ENCODE data around the gene QPRT.
"Not testable (repeated sequence)": the region's sequence is repeated elsewhere in the genome, so short reads cannot be mapped to it uniquely, and the experiment has no call there.

Gene QPRT

GRCh38 chr16:29712809-29713208, 33.8 kb downstream of the QPRT start:
- H3K4me3 ChIP-seq (ENCODE audit: low read depth in 1 of 2, low read length in 2 of 2) = no peak overlapping the region
- no peaks in the 10 kb centered on the region for H3K9me3 ChIP-seq (ENCODE audit: control insufficient read depth in 1 of 2, low read length in 2 of 2)
- no peaks in the 10 kb centered on the region for H3K27me3 ChIP-seq (ENCODE audit: control insufficient read depth in 1 of 2, insufficient read depth in 2 of 2, low read length in 2 of 2)
- H3K36me3 ChIP-seq (ENCODE audit: control insufficient read depth in 1 of 2, insufficient read depth in 2 of 2, low read length in 2 of 2) = no peaks in the 10 kb centered on the region
- no peak overlapping the region for H3K27ac ChIP-seq (ENCODE audit: low read depth, low read length)
- peaks cover 0 to 3% of the 10 kb centered on the region in 2 donors for H3K4me1 ChIP-seq (ENCODE audit: control insufficient read depth in 1 of 2, insufficient read depth in 2 of 2, low read length in 2 of 2)
- no peak overlapping the region for H3K9ac ChIP-seq (ENCODE audit: low read depth in 1 of 2, low read length in 2 of 2)

DNA sequence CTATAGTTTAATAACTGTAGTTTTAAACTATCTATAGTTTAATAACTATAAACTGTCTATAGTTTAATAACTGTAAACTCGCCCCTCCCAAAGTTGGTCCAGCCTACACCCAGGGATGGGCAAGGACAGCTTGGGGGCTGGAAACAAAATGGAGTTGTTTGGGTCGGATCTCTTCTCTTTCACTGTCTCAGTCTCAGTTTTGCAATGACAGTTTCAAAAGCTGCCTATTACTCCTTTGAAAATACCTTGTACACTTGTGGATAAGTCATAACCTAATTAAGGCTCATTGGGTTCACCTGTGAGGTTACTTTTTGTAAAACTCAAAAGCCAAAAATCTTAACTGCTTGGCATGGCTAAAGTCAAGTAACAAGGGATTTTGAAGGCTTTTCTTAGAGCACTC, 35.4 kb downstream of the QPRT start:
- no peak overlapping the region for H3K27ac ChIP-seq (ENCODE audit: low read depth, low read length)
- H3K4me3 ChIP-seq (ENCODE audit: low read depth in 1 of 2, low read length in 2 of 2) = no peak overlapping the region
- peaks cover 0 to 3% of the 10 kb centered on the region in 2 donors for H3K4me1 ChIP-seq (ENCODE audit: control insufficient read depth in 1 of 2, insufficient read depth in 2 of 2, low read length in 2 of 2)
- H3K36me3 ChIP-seq (ENCODE audit: control insufficient read depth in 1 of 2, insufficient read depth in 2 of 2, low read length in 2 of 2) = no peaks in the 10 kb centered on the region
- H3K9me3 ChIP-seq (ENCODE audit: control insufficient read depth in 1 of 2, low read length in 2 of 2) = no peaks in the 10 kb centered on the region
- H3K9ac ChIP-seq (ENCODE audit: low read depth in 1 of 2, low read length in 2 of 2) = no peak overlapping the region
- H3K27me3 ChIP-seq (ENCODE audit: control insufficient read depth in 1 of 2, insufficient read depth in 2 of 2, low read length in 2 of 2) = no peaks in the 10 kb centered on the region

DNA sequence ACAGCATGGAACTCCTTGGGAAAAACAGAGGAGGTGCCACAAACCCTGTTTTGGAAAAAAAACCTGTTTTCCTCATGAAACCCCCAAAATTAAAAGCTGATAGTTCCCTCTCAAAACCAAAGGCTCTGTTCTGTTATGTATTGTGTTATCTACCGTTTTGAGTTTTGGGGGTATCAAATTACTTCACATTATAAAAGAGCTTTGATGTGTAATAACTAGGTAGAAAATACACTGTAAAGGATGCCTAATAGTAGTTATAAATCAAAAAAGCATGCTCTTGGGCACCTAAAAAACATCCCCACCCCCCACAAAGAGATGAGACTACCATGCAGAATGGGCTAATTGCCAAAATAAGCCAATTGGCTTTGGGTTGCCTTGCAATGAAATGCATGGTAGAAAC, 36.0 kb downstream of the QPRT start:
- Histone ChIP-seq H3K4me3 (ENCODE audit: low read depth in 1 of 2, low read length in 2 of 2) (no peak overlapping the region), H3K27me3 (ENCODE audit: control insufficient read depth in 1 of 2, insufficient read depth in 2 of 2, low read length in 2 of 2) (no peaks in the 10 kb centered on the region), H3K9ac (ENCODE audit: low read depth in 1 of 2, low read length in 2 of 2) (no peak overlapping the region), H3K27ac (ENCODE audit: low read depth, low read length) (no peak overlapping the region), H3K36me3 (ENCODE audit: control insufficient read depth in 1 of 2, insufficient read depth in 2 of 2, low read length in 2 of 2) (no peaks in the 10 kb centered on the region), H3K4me1 (ENCODE audit: control insufficient read depth in 1 of 2, insufficient read depth in 2 of 2, low read length in 2 of 2) (peaks cover 0 to 3% of the 10 kb centered on the region in 2 donors), H3K9me3 (ENCODE audit: control insufficient read depth in 1 of 2, low read length in 2 of 2) (no peaks in the 10 kb centered on the region)

DNA sequence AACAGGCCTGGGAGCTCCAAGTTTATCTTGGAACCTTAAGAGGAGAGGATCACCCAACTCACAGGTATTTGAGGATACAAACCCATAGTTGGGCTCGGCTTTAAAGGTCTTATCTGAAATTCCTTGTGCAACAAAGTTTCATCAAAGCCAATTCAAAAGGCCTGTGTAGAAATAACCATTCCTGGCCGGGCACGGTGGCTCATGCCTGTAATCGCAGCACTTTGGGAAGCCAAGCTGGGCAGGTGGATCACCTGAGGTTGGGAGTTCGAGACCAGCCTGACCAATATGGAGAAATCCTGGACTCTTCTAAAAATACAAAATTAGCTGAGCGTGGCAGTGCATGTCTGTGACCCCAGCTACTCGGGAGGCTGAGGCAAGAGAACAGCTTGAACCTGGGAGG, 38.1 kb downstream of the QPRT start:
- no peaks in the 10 kb centered on the region for H3K4me1 ChIP-seq (ENCODE audit: control insufficient read depth in 1 of 2, insufficient read depth in 2 of 2, low read length in 2 of 2)
- no peaks in the 10 kb centered on the region for H3K9me3 ChIP-seq (ENCODE audit: control insufficient read depth in 1 of 2, low read length in 2 of 2)
- H3K4me3 ChIP-seq (ENCODE audit: low read depth in 1 of 2, low read length in 2 of 2) = no peak overlapping the region
- no peaks in the 10 kb centered on the region for H3K27me3 ChIP-seq (ENCODE audit: control insufficient read depth in 1 of 2, insufficient read depth in 2 of 2, low read length in 2 of 2)
- no peak overlapping the region for H3K9ac ChIP-seq (ENCODE audit: low read depth in 1 of 2, low read length in 2 of 2)
- H3K27ac ChIP-seq (ENCODE audit: low read depth, low read length) = no peak overlapping the region
- H3K36me3 ChIP-seq (ENCODE audit: control insufficient read depth in 1 of 2, insufficient read depth in 2 of 2, low read length in 2 of 2) = no peaks in the 10 kb centered on the region

GRCh38 chr16:29719063-29719462, 40.1 kb downstream of the QPRT start:
- Histone ChIP-seq H3K9ac (ENCODE audit: low read depth in 1 of 2, low read length in 2 of 2) (no peak overlapping the region), H3K27ac (ENCODE audit: low read depth, low read length) (no peak overlapping the region), H3K4me3 (ENCODE audit: low read depth in 1 of 2, low read length in 2 of 2) (no peak overlapping the region), H3K4me1 (ENCODE audit: control insufficient read depth in 1 of 2, insufficient read depth in 2 of 2, low read length in 2 of 2) (no peaks in the 10 kb centered on the region), H3K36me3 (ENCODE audit: control insufficient read depth in 1 of 2, insufficient read depth in 2 of 2, low read length in 2 of 2) (no peaks in the 10 kb centered on the region), H3K27me3 (ENCODE audit: control insufficient read depth in 1 of 2, insufficient read depth in 2 of 2, low read length in 2 of 2) (no peaks in the 10 kb centered on the region), H3K9me3 (ENCODE audit: control insufficient read depth in 1 of 2, low read length in 2 of 2) (no peaks in the 10 kb centered on the region)

DNA sequence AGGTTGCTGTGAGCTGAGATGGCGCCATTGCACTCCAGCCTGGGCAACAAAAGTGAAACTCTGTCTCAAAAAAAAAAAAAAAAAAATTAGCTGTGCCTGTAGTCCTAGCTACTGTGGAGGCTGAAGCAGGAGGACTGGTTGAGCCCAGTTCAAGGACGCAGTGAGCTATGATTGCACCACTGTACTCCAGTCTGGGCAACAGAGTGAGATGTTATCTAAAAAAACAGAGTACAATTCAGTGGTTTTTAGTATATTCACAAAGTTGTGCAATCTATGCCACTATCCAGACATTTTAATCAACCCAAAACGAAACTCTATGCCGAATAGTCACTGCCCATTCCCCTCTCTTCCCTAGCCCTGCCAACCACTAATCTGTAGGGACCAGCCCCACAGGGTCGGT, 41.7 kb downstream of the QPRT start:
- Histone ChIP-seq H3K36me3 (ENCODE audit: control insufficient read depth in 1 of 2, insufficient read depth in 2 of 2, low read length in 2 of 2) (no peaks in the 10 kb centered on the region), H3K27ac (ENCODE audit: low read depth, low read length) (no peak overlapping the region), H3K9ac (ENCODE audit: low read depth in 1 of 2, low read length in 2 of 2) (no peak overlapping the region), H3K4me3 (ENCODE audit: low read depth in 1 of 2, low read length in 2 of 2) (no peak overlapping the region), H3K4me1 (ENCODE audit: control insufficient read depth in 1 of 2, insufficient read depth in 2 of 2, low read length in 2 of 2) (no peaks in the 10 kb centered on the region), H3K9me3 (ENCODE audit: control insufficient read depth in 1 of 2, low read length in 2 of 2) (no peaks in the 10 kb centered on the region), H3K27me3 (ENCODE audit: control insufficient read depth in 1 of 2, insufficient read depth in 2 of 2, low read length in 2 of 2) (no peaks in the 10 kb centered on the region)

DNA sequence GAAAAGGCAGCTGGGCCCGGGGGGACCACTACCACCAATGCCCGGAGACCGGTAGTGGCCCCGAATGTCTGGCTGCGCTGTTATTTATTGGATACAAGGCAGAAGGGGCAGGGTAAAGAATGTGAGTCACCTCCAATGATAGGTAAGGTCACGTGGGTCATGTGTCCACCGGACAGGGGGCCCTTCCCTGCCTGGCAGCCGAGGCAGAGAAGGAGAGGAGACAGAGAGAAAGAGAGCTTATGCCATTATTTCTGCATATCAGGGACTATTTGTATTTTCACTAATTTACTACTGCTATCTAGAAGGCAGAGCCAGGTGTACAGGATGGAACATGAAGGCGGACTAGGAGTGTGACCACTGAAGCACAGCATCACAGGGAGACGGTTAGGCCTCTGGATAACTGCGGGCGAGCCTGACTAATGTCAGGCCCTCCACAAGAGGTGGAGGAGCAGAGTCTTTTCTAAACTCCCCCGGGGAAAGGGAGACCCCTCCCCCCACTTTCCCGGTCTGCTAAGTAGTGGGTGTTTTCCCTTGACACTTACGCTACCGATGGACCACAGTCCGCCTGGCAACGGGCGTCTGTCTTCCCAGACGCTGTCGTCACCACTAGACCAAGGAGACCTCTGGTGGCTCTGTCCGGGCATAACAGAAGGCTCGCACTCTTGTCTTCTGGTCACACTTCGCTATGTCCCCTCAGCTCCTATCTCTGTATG, 42.3 kb downstream of the QPRT start:
- H3K36me3 ChIP-seq (ENCODE audit: control insufficient read depth in 1 of 2, insufficient read depth in 2 of 2, low read length in 2 of 2); H3K27ac ChIP-seq (ENCODE audit: low read depth, low read length); H3K9ac ChIP-seq (ENCODE audit: low read depth in 1 of 2, low read length in 2 of 2); H3K27me3 ChIP-seq (ENCODE audit: control insufficient read depth in 1 of 2, insufficient read depth in 2 of 2, low read length in 2 of 2); H3K4me3 ChIP-seq (ENCODE audit: low read depth in 1 of 2, low read length in 2 of 2); H3K4me1 ChIP-seq (ENCODE audit: control insufficient read depth in 1 of 2, insufficient read depth in 2 of 2, low read length in 2 of 2); H3K9me3 ChIP-seq (ENCODE audit: control insufficient read depth in 1 of 2, low read length in 2 of 2): not testable (repeated sequence)

GRCh38 chr16:29726845-29727377, 47.9 kb downstream of the QPRT start:
- H3K9ac ChIP-seq (ENCODE audit: low read depth in 1 of 2, low read length in 2 of 2) = no peak overlapping the region
- no peaks in the 10 kb centered on the region for H3K36me3 ChIP-seq (ENCODE audit: control insufficient read depth in 1 of 2, insufficient read depth in 2 of 2, low read length in 2 of 2)
- H3K27ac ChIP-seq (ENCODE audit: low read depth, low read length) = no peak overlapping the region
- no peaks in the 10 kb centered on the region for H3K9me3 ChIP-seq (ENCODE audit: control insufficient read depth in 1 of 2, low read length in 2 of 2)
- H3K27me3 ChIP-seq (ENCODE audit: control insufficient read depth in 1 of 2, insufficient read depth in 2 of 2, low read length in 2 of 2) = no peaks in the 10 kb centered on the region
- peaks cover 0 to 3% of the 10 kb centered on the region in 2 donors for H3K4me1 ChIP-seq (ENCODE audit: control insufficient read depth in 1 of 2, insufficient read depth in 2 of 2, low read length in 2 of 2)
- no peak overlapping the region for H3K4me3 ChIP-seq (ENCODE audit: low read depth in 1 of 2, low read length in 2 of 2)

DNA sequence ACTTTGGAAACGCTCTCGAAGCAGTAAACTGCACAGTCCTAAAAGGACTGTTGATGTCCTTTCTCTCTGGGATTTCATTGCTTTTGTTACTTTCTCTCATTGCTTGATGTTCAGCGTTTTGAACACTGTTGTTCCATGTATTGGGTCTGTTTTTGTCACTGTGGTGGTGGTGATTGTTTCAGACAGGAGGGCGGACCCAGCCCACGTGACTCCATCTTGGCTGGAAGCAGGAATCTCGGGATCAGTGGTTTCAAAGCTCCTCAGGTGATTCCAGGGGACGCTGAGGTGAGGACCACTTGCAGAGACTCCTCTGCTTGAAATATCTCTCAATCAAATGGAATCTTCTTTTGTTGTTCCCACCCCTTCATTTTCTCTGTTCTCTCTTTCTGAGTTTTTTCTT, 48.5 kb downstream of the QPRT start:
- Histone ChIP-seq H3K4me3 (ENCODE audit: low read depth in 1 of 2, low read length in 2 of 2) (no peak overlapping the region), H3K36me3 (ENCODE audit: control insufficient read depth in 1 of 2, insufficient read depth in 2 of 2, low read length in 2 of 2) (no peaks in the 10 kb centered on the region), H3K4me1 (ENCODE audit: control insufficient read depth in 1 of 2, insufficient read depth in 2 of 2, low read length in 2 of 2) (peaks cover 0 to 3% of the 10 kb centered on the region in 2 donors), H3K27ac (ENCODE audit: low read depth, low read length) (no peak overlapping the region), H3K9me3 (ENCODE audit: control insufficient read depth in 1 of 2, low read length in 2 of 2) (no peaks in the 10 kb centered on the region), H3K27me3 (ENCODE audit: control insufficient read depth in 1 of 2, insufficient read depth in 2 of 2, low read length in 2 of 2) (no peaks in the 10 kb centered on the region), H3K9ac (ENCODE audit: low read depth in 1 of 2, low read length in 2 of 2) (no peak overlapping the region)

GRCh38 chr16:29729116-29729521, 50.1 kb downstream of the QPRT start:
- Histone ChIP-seq H3K9ac (ENCODE audit: low read depth in 1 of 2, low read length in 2 of 2) (no peak overlapping the region), H3K4me1 (ENCODE audit: control insufficient read depth in 1 of 2, insufficient read depth in 2 of 2, low read length in 2 of 2) (peaks cover 0 to 3% of the 10 kb centered on the region in 2 donors), H3K4me3 (ENCODE audit: low read depth in 1 of 2, low read length in 2 of 2) (no peak overlapping the region), H3K36me3 (ENCODE audit: control insufficient read depth in 1 of 2, insufficient read depth in 2 of 2, low read length in 2 of 2) (no peaks in the 10 kb centered on the region), H3K27ac (ENCODE audit: low read depth, low read length) (no peak overlapping the region), H3K27me3 (ENCODE audit: control insufficient read depth in 1 of 2, insufficient read depth in 2 of 2, low read length in 2 of 2) (no peaks in the 10 kb centered on the region), H3K9me3 (ENCODE audit: control insufficient read depth in 1 of 2, low read length in 2 of 2) (no peaks in the 10 kb centered on the region)
